GM12878 (cell line): ENCODE measurements around the gene WDR64. TPM values are rescaled to one million over a fixed set of nuclear protein-coding genes. Genes with fewer than 3 reads are reported as not detected.

ENCODE experiments used
- BCL11A ChIP-seq: IDR thresholded peaks from 2 replicates; pipeline ENCODE4 v1.6.1; 2011; ENCODE audit warnings: low read depth, low read length
- CREB1 ChIP-seq: IDR thresholded peaks from 2 replicates; pipeline ENCODE4 v1.6.1; 2012; ENCODE audit warnings: low read depth, mild to moderate bottlenecking, inconsistent platforms
- HDGF ChIP-seq: fragments of 450-650 bp; IDR thresholded peaks from 2 replicates; pipeline ENCODE4 v1.6.1; 2016; ENCODE audit warnings: antibody characterized with exemption
- JUNB ChIP-seq: IDR thresholded peaks from 2 replicates; pipeline ENCODE4 v1.6.1; 2016; ENCODE audit warnings: antibody characterized with exemption, mild to moderate bottlenecking
- MTA2 ChIP-seq: fragments of 450-650 bp; IDR thresholded peaks from 2 replicates; pipeline ENCODE4 v1.6.1; 2016; ENCODE audit warnings: low read depth, mild to moderate bottlenecking, moderate library complexity
- RELB ChIP-seq: fragments of 450-650 bp; IDR thresholded peaks from 2 replicates; pipeline ENCODE4 v1.6.1; 2017; ENCODE audit warnings: low read depth, mild to moderate bottlenecking, moderate library complexity
- RUNX3 ChIP-seq: IDR thresholded peaks from 2 replicates; pipeline ENCODE4 v1.6.1; 2012; ENCODE audit warnings: low read length, inconsistent platforms
- SPI1 ChIP-seq: IDR thresholded peaks from 2 replicates; pipeline ENCODE4 v1.6.1; 2011; ENCODE audit warnings: low read depth, mild to moderate bottlenecking, low read length, moderate library complexity, borderline replicate concordance; ENCODE audit not compliant: insufficient read depth
- SRF ChIP-seq, 2 experiments: IDR thresholded peaks; 2 replicates each; pipeline ENCODE4 v1.6.1; 2011; ENCODE audit warnings: low read depth in 2 of 2, low read length in 2 of 2, mild to moderate bottlenecking in 1 of 2, moderate library complexity in 1 of 2
- TCF7 ChIP-seq: IDR thresholded peaks from 2 replicates; pipeline ENCODE4 v1.6.1; 2014; ENCODE audit warnings: antibody characterized with exemption, borderline replicate concordance
- polyA plus RNA-seq, 11 experiments: library from polyadenylated mRNA; depleted of rRNA in 4 of 11; unstranded in 6 of 11; stranded (reverse) in 5 of 11; fragments of >200 nt; fragmentation: Nextera tagmentation in 4 of 11; fragmentation: Illumina TruSeq in 1 of 11; extraction: Ambion mirVana in 4 of 11; extraction: Trizol in 1 of 11; gene quantifications; 1 replicate in 1 of 11; 2 replicates in 10 of 11; pipeline versions ENCODE4 v1.2.1 to v1.2.3, GENCODE V29; 2011 to 2016; ENCODE audit warnings: inconsistent platforms in 2 of 11, missing spikeins in 2 of 11, low read depth in 1 of 11
- total RNA-seq, 4 experiments: library from RNA; depleted of rRNA in 3 of 4; stranded (reverse); fragments of >200 nt in 3 of 4; fragmentation: Illumina TruSeq in 1 of 4; extraction: Trizol in 1 of 4; gene quantifications; 2 replicates each; pipeline versions ENCODE4 v1.2.1 to v1.2.3, GENCODE V29; 2013 to 2021
- TF ChIP-seq, protein P1 (sequence below): IDR thresholded peaks from 2 replicates; pipeline ENCODE4 v1.6.1; 2011; ENCODE audit warnings: mild to moderate bottlenecking, low read depth, low read length, moderate library complexity; ENCODE audit not compliant: insufficient replicate concordance
- TF ChIP-seq, protein P2 (sequence below): IDR thresholded peaks from 2 replicates; pipeline ENCODE4 v1.6.1; 2012; ENCODE audit warnings: low read depth, low read length, improper control_type of control experiment
- TF ChIP-seq, protein P3 (sequence below): IDR thresholded peaks from 2 replicates; pipeline ENCODE4 v1.6.1; 2012; ENCODE audit warnings: low read depth, low read length, improper control_type of control experiment

WDR64 gene
- total and polyA plus RNA-seq, 10 of the 15 experiments (the other 5 are each of a cell fraction or from before 2014, with no cell fraction given) = 0.01 TPM; not detected in 9

- TF ChIP-seq, protein P1, sequence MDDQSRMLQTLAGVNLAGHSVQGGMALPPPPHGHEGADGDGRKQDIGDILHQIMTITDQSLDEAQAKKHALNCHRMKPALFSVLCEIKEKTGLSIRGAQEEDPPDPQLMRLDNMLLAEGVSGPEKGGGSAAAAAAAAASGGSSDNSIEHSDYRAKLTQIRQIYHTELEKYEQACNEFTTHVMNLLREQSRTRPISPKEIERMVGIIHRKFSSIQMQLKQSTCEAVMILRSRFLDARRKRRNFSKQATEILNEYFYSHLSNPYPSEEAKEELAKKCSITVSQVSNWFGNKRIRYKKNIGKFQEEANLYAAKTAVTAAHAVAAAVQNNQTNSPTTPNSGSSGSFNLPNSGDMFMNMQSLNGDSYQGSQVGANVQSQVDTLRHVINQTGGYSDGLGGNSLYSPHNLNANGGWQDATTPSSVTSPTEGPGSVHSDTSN = no peak
- TF ChIP-seq RELB = 0 out of 2 replicates have a peak, but pooled peaks have one; percentile 33
- TF ChIP-seq JUNB = no peak
- no peak for TF ChIP-seq BCL11A
- peak; percentile 46; the same call in 1 of the 2 replicates for TF ChIP-seq SPI1
- no peak for TF ChIP-seq TCF7
- TF ChIP-seq, protein P2, sequence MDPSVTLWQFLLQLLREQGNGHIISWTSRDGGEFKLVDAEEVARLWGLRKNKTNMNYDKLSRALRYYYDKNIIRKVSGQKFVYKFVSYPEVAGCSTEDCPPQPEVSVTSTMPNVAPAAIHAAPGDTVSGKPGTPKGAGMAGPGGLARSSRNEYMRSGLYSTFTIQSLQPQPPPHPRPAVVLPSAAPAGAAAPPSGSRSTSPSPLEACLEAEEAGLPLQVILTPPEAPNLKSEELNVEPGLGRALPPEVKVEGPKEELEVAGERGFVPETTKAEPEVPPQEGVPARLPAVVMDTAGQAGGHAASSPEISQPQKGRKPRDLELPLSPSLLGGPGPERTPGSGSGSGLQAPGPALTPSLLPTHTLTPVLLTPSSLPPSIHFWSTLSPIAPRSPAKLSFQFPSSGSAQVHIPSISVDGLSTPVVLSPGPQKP = no peak
- peak; percentile 41; the same call in 1 of the 2 replicates for TF ChIP-seq MTA2
- no peak for TF ChIP-seq SRF (IDR thresholded peaks at IDR 0.05; ENCODE audit: low read depth in 2 of 2, low read length in 2 of 2)
- TF ChIP-seq, protein P3, sequence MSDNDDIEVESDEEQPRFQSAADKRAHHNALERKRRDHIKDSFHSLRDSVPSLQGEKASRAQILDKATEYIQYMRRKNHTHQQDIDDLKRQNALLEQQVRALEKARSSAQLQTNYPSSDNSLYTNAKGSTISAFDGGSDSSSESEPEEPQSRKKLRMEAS = no peak
- TF ChIP-seq RUNX3 = peak; percentile 10; the same call in 1 of the 2 replicates
- TF ChIP-seq HDGF = no peak
- TF ChIP-seq CREB1 = no peak
These were observed 166.0 kb downstream of the WDR64 start (continued) for GRCh38 chr1:241817956-241818612.
